Osteocyte (in vitro differentiated cells): ENCODE measurements around the gene HYOU1. TPM values are rescaled to one million over a fixed set of nuclear protein-coding genes. Genes with fewer than 3 reads are reported as not detected.
A peak's percentile ranks its signal among the peaks of the same experiment; 100 is the strongest.

Experiments used
- DNase-seq: peaks from one replicate; pipeline ENCODE4 v3.0.0; 2021; ENCODE audit warnings: mixed read lengths; ENCODE audit not compliant: unreplicated experiment; ENCODE audit errors: extremely low spot score
- H3K27ac Mint-ChIP-seq: one replicate; pipeline ENCODE4 v1.8.0; 2021; ENCODE audit warnings: mild to moderate bottlenecking, mixed read lengths; ENCODE audit not compliant: unreplicated experiment
- H3K27me3 Mint-ChIP-seq: one replicate; pipeline ENCODE4 v1.8.0; 2021; ENCODE audit warnings: mixed read lengths; ENCODE audit not compliant: unreplicated experiment
- H3K36me3 Mint-ChIP-seq: one replicate; pipeline ENCODE4 v1.8.0; 2021; ENCODE audit warnings: mixed read lengths; ENCODE audit not compliant: unreplicated experiment
- H3K4me1 Mint-ChIP-seq: one replicate; pipeline ENCODE4 v1.8.0; 2021; ENCODE audit warnings: mixed read lengths; ENCODE audit not compliant: unreplicated experiment
- H3K4me3 Mint-ChIP-seq: one replicate; pipeline ENCODE4 v1.8.0; 2021; ENCODE audit warnings: mild to moderate bottlenecking, moderate library complexity, mixed read lengths; ENCODE audit not compliant: unreplicated experiment
- H3K9me3 Mint-ChIP-seq: one replicate; pipeline ENCODE4 v1.8.0; 2021; ENCODE audit warnings: mixed read lengths; ENCODE audit not compliant: unreplicated experiment
- CTCF ChIP-seq: fragments of 200-600 bp; sonication (generic); IDR thresholded peaks from 2 replicates; pipeline ENCODE4 v1.5.0; 2021; ENCODE audit warnings: antibody characterized with exemption, mild to moderate bottlenecking, moderate library complexity
- total RNA-seq: library from RNA; stranded (reverse); gene quantifications from 2 replicates; pipeline ENCODE4 v1.2.1, GENCODE V29; 2021

HYOU1 gene
- total RNA-seq, 1 donor from 2014 or later, result 168 TPM

GRCh38 chr11:119031912-119032280 lies 25.1 kb downstream of the HYOU1 start:
- Mint-ChIP-seq H3K9me3 (no peaks in the 10 kb centered on the region), H3K4me1 (peaks cover 17% of the 10 kb centered on the region), H3K36me3 (no peaks in the 10 kb centered on the region), H3K27ac (no peak overlapping the region), H3K27me3 (no peaks in the 10 kb centered on the region), H3K4me3 (no peak overlapping the region)
- no peak for DNase-seq
- TF ChIP-seq CTCF, result no peak

- peak; percentile 99 for DNase-seq
- H3K4me3 Mint-ChIP-seq, result peak within 1 kb of the TSS; percentile 79
- H3K27ac Mint-ChIP-seq, result no peak within 1 kb of the TSS
- no peaks in the 10 kb centered on the region for H3K9me3 Mint-ChIP-seq
- peak; percentile 90 for TF ChIP-seq CTCF
- H3K36me3 Mint-ChIP-seq, result no peaks in the 10 kb centered on the region
- H3K27me3 Mint-ChIP-seq, result no peaks in the 10 kb centered on the region
- peaks cover 17% of the 10 kb centered on the region for H3K4me1 Mint-ChIP-seq
Observed at GRCh38 chr11:119030329-119031047, 26.5 kb downstream of the HYOU1 start, which contains the start of gene SLC37A4. SLC37A4 (minus strand) TSS chr11:119030877.

- Mint-ChIP-seq H3K36me3 (no peaks in the 10 kb centered on the region), H3K27me3 (no peaks in the 10 kb centered on the region), H3K27ac (no peak overlapping the region), H3K9me3 (no peaks in the 10 kb centered on the region), H3K4me1 (peaks cover 17% of the 10 kb centered on the region), H3K4me3 (peak overlapping the region; percentile 79)
- no peak for DNase-seq
- no peak for TF ChIP-seq CTCF
Observed at GRCh38 chr11:119030029-119030328, 27.0 kb downstream of the HYOU1 start.

- Mint-ChIP-seq H3K9me3 (no peaks in the 10 kb centered on the region), H3K4me1 (peaks cover 17% of the 10 kb centered on the region), H3K4me3 (peak overlapping the region; percentile 79), H3K27ac (no peak overlapping the region), H3K27me3 (no peaks in the 10 kb centered on the region), H3K36me3 (peaks cover 1% of the 10 kb centered on the region)
- DNase-seq, result no peak
- TF ChIP-seq CTCF, result no peak
Observed at GRCh38 chr11:119029340-119030028, 27.5 kb downstream of the HYOU1 start.

- Mint-ChIP-seq H3K4me1 (peaks cover 17% of the 10 kb centered on the region), H3K36me3 (peaks cover 6% of the 10 kb centered on the region), H3K27ac (no peak overlapping the region), H3K9me3 (no peaks in the 10 kb centered on the region), H3K4me3 (peak overlapping the region; percentile 79), H3K27me3 (no peaks in the 10 kb centered on the region)
- no peak for TF ChIP-seq CTCF
- DNase-seq, result no peak
Observed at GRCh38 chr11:119029069-119029339, 28.0 kb downstream of the HYOU1 start.
